ENCODE measurements around the gene FILIP1. TPM values are rescaled to one million over a fixed set of nuclear protein-coding genes. Genes with fewer than 3 reads are reported as not detected.
"Not testable (repeated sequence)": the region's sequence is repeated elsewhere in the genome, so short reads cannot be mapped to it uniquely, and the experiment has no call there.

FILIP1 gene
- polyA plus RNA-seq, 3 donors from 2014 or later, result not detected

GRCh38 chr6:75416443-75416842 lies 77.2 kb downstream of the FILIP1 start:
- H3K36me3 Mint-ChIP-seq, result no peaks in the 10 kb centered on the region
- no peak overlapping the region for H3K27ac Mint-ChIP-seq
- H3K4me1 Mint-ChIP-seq, result no peaks in the 10 kb centered on the region
- peaks cover 0 to 6% (median 0%) of the 10 kb centered on the region in 6 donors for H3K9me3 Mint-ChIP-seq
- DNase-seq, result no peak
- no peak overlapping the region for H3K4me3 Mint-ChIP-seq
- peaks cover 2 to 4% (median 3%) of the 10 kb centered on the region in 3 donors for H3K27me3 Mint-ChIP-seq (ENCODE audit: low read depth in 3 of 3)

GRCh38 chr6:75415804-75416203 lies 77.8 kb downstream of the FILIP1 start:
- DNase-seq, result no peak
- H3K9me3 Mint-ChIP-seq, result peaks cover 0 to 7% (median 0%) of the 10 kb centered on the region in 6 donors
- H3K4me1 Mint-ChIP-seq, result no peaks in the 10 kb centered on the region
- no peak overlapping the region for H3K4me3 Mint-ChIP-seq
- H3K36me3 Mint-ChIP-seq, result no peaks in the 10 kb centered on the region
- peaks cover 2 to 6% (median 3%) of the 10 kb centered on the region in 3 donors for H3K27me3 Mint-ChIP-seq (ENCODE audit: low read depth in 3 of 3)
- no peak overlapping the region for H3K27ac Mint-ChIP-seq

GRCh38 chr6:75414445-75415021 lies 79.1 kb downstream of the FILIP1 start:
- Mint-ChIP-seq H3K4me1 (no peaks in the 10 kb centered on the region), H3K36me3 (no peaks in the 10 kb centered on the region)

GRCh38 chr6:75412969-75413662 lies 80.5 kb downstream of the FILIP1 start:
- peaks cover 2 to 6% (median 3%) of the 10 kb centered on the region in 3 donors for H3K27me3 Mint-ChIP-seq (ENCODE audit: low read depth in 3 of 3)
- no peak for DNase-seq
- no peaks in the 10 kb centered on the region for H3K4me1 Mint-ChIP-seq
- H3K27ac Mint-ChIP-seq, result no peak overlapping the region
- no peaks in the 10 kb centered on the region for H3K36me3 Mint-ChIP-seq
- H3K9me3 Mint-ChIP-seq, result peaks cover 0 to 3% (median 0%) of the 10 kb centered on the region in 6 donors
- H3K4me3 Mint-ChIP-seq, result no peak overlapping the region

More at GRCh38 chr6:75414445-75415021, 79.1 kb downstream of the FILIP1 start:
- DNase-seq, result no peak
- Mint-ChIP-seq H3K4me3 (no peak overlapping the region), H3K27me3 (ENCODE audit: low read depth in 3 of 3) (peaks cover 2 to 6% (median 3%) of the 10 kb centered on the region in 3 donors), H3K9me3 (peaks cover 0 to 5% (median 0%) of the 10 kb centered on the region in 6 donors), H3K27ac (no peak overlapping the region)

- not testable (repeated sequence) for H3K4me3 Mint-ChIP-seq; H3K27me3 Mint-ChIP-seq (ENCODE audit: low read depth in 3 of 3); H3K4me1 Mint-ChIP-seq; H3K27ac Mint-ChIP-seq; H3K36me3 Mint-ChIP-seq; DNase-seq; H3K9me3 Mint-ChIP-seq
Measured at GRCh38 chr6:75410564-75410963, 83.0 kb downstream of the FILIP1 start.

GRCh38 chr6:75409928-75410327 lies 83.7 kb downstream of the FILIP1 start:
- Mint-ChIP-seq H3K4me1 (no peaks in the 10 kb centered on the region), H3K4me3 (no peak overlapping the region), H3K27ac (no peak overlapping the region), H3K27me3 (ENCODE audit: low read depth in 3 of 3) (peaks cover 0 to 5% (median 2%) of the 10 kb centered on the region in 3 donors), H3K9me3 (peaks cover 0 to 3% (median 0%) of the 10 kb centered on the region in 6 donors), H3K36me3 (no peaks in the 10 kb centered on the region)
- DNase-seq, result no peak

GRCh38 chr6:75409286-75409685 lies 84.3 kb downstream of the FILIP1 start:
- H3K9me3 Mint-ChIP-seq, result peaks cover 0 to 3% (median 0%) of the 10 kb centered on the region in 6 donors
- peaks cover 0 to 5% (median 3%) of the 10 kb centered on the region in 3 donors for H3K27me3 Mint-ChIP-seq (ENCODE audit: low read depth in 3 of 3)
- H3K4me3 Mint-ChIP-seq, result no peak overlapping the region
- no peak overlapping the region for H3K27ac Mint-ChIP-seq
- no peak for DNase-seq
- H3K4me1 Mint-ChIP-seq, result no peaks in the 10 kb centered on the region
- no peaks in the 10 kb centered on the region for H3K36me3 Mint-ChIP-seq

GRCh38 chr6:75403563-75404080 lies 90.0 kb downstream of the FILIP1 start:
- H3K36me3 Mint-ChIP-seq, result no peaks in the 10 kb centered on the region
- no peaks in the 10 kb centered on the region for H3K9me3 Mint-ChIP-seq
- no peaks in the 10 kb centered on the region for H3K4me1 Mint-ChIP-seq
- H3K4me3 Mint-ChIP-seq, result no peak overlapping the region
- H3K27ac Mint-ChIP-seq, result no peak overlapping the region
- DNase-seq, result no peak
- peaks cover 0 to 1% (median 1%) of the 10 kb centered on the region in 3 donors for H3K27me3 Mint-ChIP-seq (ENCODE audit: low read depth in 3 of 3)

GRCh38 chr6:75402296-75402695 lies 91.3 kb downstream of the FILIP1 start:
- Mint-ChIP-seq H3K36me3 (no peaks in the 10 kb centered on the region), H3K27me3 (ENCODE audit: low read depth in 3 of 3) (peaks cover 1 to 3% (median 1%) of the 10 kb centered on the region in 3 donors), H3K4me3 (no peak overlapping the region), H3K9me3 (no peaks in the 10 kb centered on the region), H3K4me1 (no peaks in the 10 kb centered on the region), H3K27ac (no peak overlapping the region)
- DNase-seq, result no peak

GRCh38 chr6:75397656-75398465 lies 95.7 kb downstream of the FILIP1 start:
- Mint-ChIP-seq H3K27me3 (ENCODE audit: low read depth in 3 of 3) (peaks cover 0 to 3% (median 0%) of the 10 kb centered on the region in 3 donors), H3K9me3 (peaks cover 0 to 4% (median 0%) of the 10 kb centered on the region in 6 donors), H3K27ac (no peak overlapping the region), H3K4me1 (no peaks in the 10 kb centered on the region), H3K4me3 (no peak overlapping the region), H3K36me3 (no peaks in the 10 kb centered on the region)
- DNase-seq, result no peak

GRCh38 chr6:75397171-75397570 lies 96.4 kb downstream of the FILIP1 start:
- no peaks in the 10 kb centered on the region for H3K36me3 Mint-ChIP-seq
- H3K9me3 Mint-ChIP-seq, result peaks cover 0 to 4% (median 0%) of the 10 kb centered on the region in 6 donors
- no peak overlapping the region for H3K27ac Mint-ChIP-seq
- H3K4me3 Mint-ChIP-seq, result no peak overlapping the region
- no peaks in the 10 kb centered on the region for H3K4me1 Mint-ChIP-seq
- DNase-seq, result no peak
- peaks cover 0 to 3% (median 0%) of the 10 kb centered on the region in 3 donors for H3K27me3 Mint-ChIP-seq (ENCODE audit: low read depth in 3 of 3)

GRCh38 chr6:75396005-75396800 lies 97.4 kb downstream of the FILIP1 start:
- Mint-ChIP-seq H3K4me3 (no peak overlapping the region), H3K27ac (no peak overlapping the region), H3K9me3 (peaks cover 0 to 4% (median 0%) of the 10 kb centered on the region in 6 donors), H3K27me3 (ENCODE audit: low read depth in 3 of 3) (peaks cover 0 to 3% (median 0%) of the 10 kb centered on the region in 3 donors), H3K4me1 (no peaks in the 10 kb centered on the region), H3K36me3 (no peaks in the 10 kb centered on the region)
- no peak for DNase-seq

GRCh38 chr6:75393806-75394205 lies 99.8 kb downstream of the FILIP1 start:
- peaks cover 0 to 4% (median 0%) of the 10 kb centered on the region in 6 donors for H3K9me3 Mint-ChIP-seq
- no peaks in the 10 kb centered on the region for H3K36me3 Mint-ChIP-seq
- H3K27me3 Mint-ChIP-seq (ENCODE audit: low read depth in 3 of 3), result peaks cover 0 to 3% (median 0%) of the 10 kb centered on the region in 3 donors
- no peak overlapping the region for H3K27ac Mint-ChIP-seq
- H3K4me3 Mint-ChIP-seq, result no peak overlapping the region
- H3K4me1 Mint-ChIP-seq, result no peaks in the 10 kb centered on the region
- DNase-seq, result no peak
